IMR-90 (cell line): ENCODE measurements around the gene CYB561D2. TPM values are rescaled to one million over a fixed set of nuclear protein-coding genes. Genes with fewer than 3 reads are reported as not detected.

Experiments used
- ATAC-seq: fragments of 200-7000 bp; cut with Tn5 transposase; 2 replicates; pipeline ENCODE4 v1.9.1; 2020; ENCODE audit warnings: low read depth, mild to moderate bottlenecking, moderate library complexity
- BruUV-seq: library from RNA; stranded (reverse); fragments of 400-500 nt; replicated peaks from 2 replicates; lab custom pipeline; 2021; lab: Mats Ljungman, UMichigan
- CTCF ChIA-PET: fragments of 300-600 bp; formaldehyde crosslinking; extraction: SDS; loops from one replicate; lab custom pipeline; 2021; ENCODE audit warnings: antibody characterized with exemption; lab: Yijun Ruan, JAX
- POLR2A ChIA-PET: fragments of 300-600 bp; sonication (Branson Sonifier 250); formaldehyde crosslinking; loops from one replicate; lab custom pipeline; 2022; ENCODE audit warnings: antibody characterized with exemption; ENCODE audit not compliant: unreplicated experiment; lab: Charles Lee
- DNase-seq: peaks from one replicate; pipeline ENCODE4 v3.0.0; 2013
- H2AFZ ChIP-seq: replicated peaks from 2 replicates; pipeline ENCODE3; 2013; ENCODE audit warnings: low read length, mild to moderate bottlenecking; ENCODE audit not compliant: poor library complexity
- H2AK5ac ChIP-seq: 2 replicates; pipeline ENCODE4 v1.6.1; 2013; ENCODE audit warnings: low read depth, low read length, inconsistent platforms
- H2AK9ac ChIP-seq: replicated peaks from 2 replicates; pipeline ENCODE3; 2013; ENCODE audit warnings: mild to moderate bottlenecking, low read depth, low read length, moderate library complexity; ENCODE audit not compliant: poor library complexity
- H2BK120ac ChIP-seq: 2 replicates; pipeline ENCODE4 v1.6.1; 2013; ENCODE audit warnings: low read depth, low read length, inconsistent platforms
- H2BK15ac ChIP-seq: 3 replicates; pipeline ENCODE4 v1.6.1; 2013; ENCODE audit warnings: low read depth, low read length, inconsistent platforms
- H2BK20ac ChIP-seq: 2 replicates; pipeline ENCODE4 v1.6.1; 2013; ENCODE audit warnings: low read depth, mild to moderate bottlenecking, inconsistent platforms, low read length, moderate library complexity
- H2BK5ac ChIP-seq: 2 replicates; pipeline ENCODE4 v1.6.1; 2013; ENCODE audit warnings: mild to moderate bottlenecking, low read depth, low read length, inconsistent platforms; ENCODE audit not compliant: poor library complexity, severe bottlenecking
- H3K14ac ChIP-seq: replicated peaks from 2 replicates; pipeline ENCODE4 v1.6.1; 2013; ENCODE audit warnings: low read depth, low read length, inconsistent platforms
- H3K18ac ChIP-seq: 2 replicates; pipeline ENCODE4 v1.6.1; 2013; ENCODE audit warnings: low read depth, low read length, control low read depth
- H3K23ac ChIP-seq: 2 replicates; pipeline ENCODE4 v1.6.1; 2013; ENCODE audit warnings: low read depth, low read length, inconsistent platforms
- H3K27ac ChIP-seq: 2 replicates; pipeline ENCODE4 v1.5.1; 2013; ENCODE audit warnings: mild to moderate bottlenecking, control low read depth, low read length; ENCODE audit not compliant: insufficient read depth
- H3K27me3 ChIP-seq: 2 replicates; pipeline ENCODE4 v1.6.1; 2013; ENCODE audit warnings: low read length; ENCODE audit not compliant: control insufficient read depth, insufficient read depth
- H3K36me3 ChIP-seq: 2 replicates; pipeline ENCODE4 v1.6.1; 2013; ENCODE audit warnings: low read length, mixed read lengths; ENCODE audit not compliant: control insufficient read depth, insufficient read depth
- H3K4ac ChIP-seq: 2 replicates; pipeline ENCODE4 v1.6.1; 2013; ENCODE audit warnings: low read depth, low read length, inconsistent platforms
- H3K4me1 ChIP-seq: 2 replicates; pipeline ENCODE4 v1.6.1; 2013; ENCODE audit warnings: low read length, mixed read lengths; ENCODE audit not compliant: control insufficient read depth, insufficient read depth
- H3K4me2 ChIP-seq: 2 replicates; pipeline ENCODE4 v1.6.1; 2013; ENCODE audit warnings: low read depth, mild to moderate bottlenecking, control low read depth, low read length, moderate library complexity
- H3K4me3 ChIP-seq: 2 replicates; pipeline ENCODE4 v1.5.1; 2013; ENCODE audit warnings: low read depth, mild to moderate bottlenecking, control low read depth, low read length, moderate library complexity; ENCODE audit not compliant: insufficient read depth
- H3K56ac ChIP-seq: 2 replicates; pipeline ENCODE4 v1.6.1; 2013; ENCODE audit warnings: low read length, inconsistent platforms; ENCODE audit not compliant: insufficient read depth; ENCODE audit errors: extremely low read depth
- H3K79me1 ChIP-seq, 2 experiments: 2 replicates each; pipeline ENCODE4 v1.6.1; 2013; ENCODE audit warnings: low read length in 2 of 2, inconsistent platforms in 1 of 2, low read depth in 1 of 2
- H3K9ac ChIP-seq: 2 replicates; pipeline ENCODE4 v1.6.1; 2013; ENCODE audit warnings: low read depth, low read length, control low read depth
- H3K9me1 ChIP-seq: 2 replicates; pipeline ENCODE4 v1.6.1; 2013; ENCODE audit warnings: low read length, inconsistent platforms; ENCODE audit not compliant: insufficient read depth
- H3K9me3 ChIP-seq: 2 replicates; pipeline ENCODE4 v1.6.1; 2013; ENCODE audit warnings: low read length; ENCODE audit not compliant: control insufficient read depth, insufficient read depth
- H4K20me1 ChIP-seq: 2 replicates; pipeline ENCODE4 v1.6.1; 2013; ENCODE audit warnings: low read length, inconsistent platforms; ENCODE audit not compliant: insufficient read depth
- H4K5ac ChIP-seq: 2 replicates; pipeline ENCODE4 v1.6.1; 2013; ENCODE audit warnings: mild to moderate bottlenecking, low read depth, low read length, control low read depth
- H4K8ac ChIP-seq, 2 experiments: 2 replicates each; pipeline ENCODE4 v1.6.1; 2013; ENCODE audit warnings: low read depth in 2 of 2, low read length in 2 of 2, control low read depth in 1 of 2, inconsistent platforms in 1 of 2
- H4K91ac ChIP-seq: 2 replicates; pipeline ENCODE4 v1.6.1; 2013; ENCODE audit warnings: low read depth, low read length, inconsistent platforms; ENCODE audit not compliant: insufficient read depth
- BHLHE40 ChIP-seq: fragments of 150-350 bp; IDR thresholded peaks from 2 replicates; pipeline ENCODE4 v1.6.1; 2016; ENCODE audit warnings: mild to moderate bottlenecking, low read depth, low read length
- CEBPB ChIP-seq: IDR thresholded peaks from 2 replicates; pipeline ENCODE4 v1.6.1; 2012; ENCODE audit warnings: low read depth, low read length, improper control_type of control experiment
- CTCF ChIP-seq: conservative IDR thresholded peaks from 2 replicates; pipeline ENCODE4 v1.5.1; 2012; ENCODE audit warnings: mild to moderate bottlenecking, low read depth, low read length, improper control_type of control experiment
- ELK1 ChIP-seq: fragments of 150-350 bp; IDR thresholded peaks from 2 replicates; pipeline ENCODE4 v1.6.1; 2016; ENCODE audit warnings: low read depth, mild to moderate bottlenecking, low read length, moderate library complexity, borderline replicate concordance
- FOS ChIP-seq: fragments of 150-350 bp; IDR thresholded peaks from 2 replicates; pipeline ENCODE4 v1.6.1; 2016; ENCODE audit warnings: low read depth, low read length
- MAFK ChIP-seq: IDR thresholded peaks from 2 replicates; pipeline ENCODE4 v1.6.1; 2012; ENCODE audit warnings: low read depth, low read length, improper control_type of control experiment
- MAZ ChIP-seq: IDR thresholded peaks from 2 replicates; pipeline ENCODE4 v1.6.1; 2012; ENCODE audit warnings: low read depth, mild to moderate bottlenecking, low read length, improper control_type of control experiment, moderate library complexity, borderline replicate concordance
- MXI1 ChIP-seq: IDR thresholded peaks from 2 replicates; pipeline ENCODE4 v1.6.1; 2012; ENCODE audit warnings: low read depth, mild to moderate bottlenecking, low read length, moderate library complexity, borderline replicate concordance
- NFE2L2 ChIP-seq: fragments of 150-350 bp; IDR thresholded peaks from 2 replicates; pipeline ENCODE4 v1.6.1; 2016; ENCODE audit warnings: low read depth, mild to moderate bottlenecking, low read length
- POLR2A ChIP-seq: IDR thresholded peaks from 2 replicates; pipeline ENCODE4 v1.6.1; 2012; ENCODE audit warnings: mild to moderate bottlenecking, low read depth, low read length
- RAD21 ChIP-seq: IDR thresholded peaks from 2 replicates; pipeline ENCODE4 v1.6.1; 2012; ENCODE audit warnings: low read length, improper control_type of control experiment
- RCOR1 ChIP-seq: IDR thresholded peaks from 2 replicates; pipeline ENCODE4 v1.6.1; 2012; ENCODE audit warnings: mild to moderate bottlenecking, low read length, improper control_type of control experiment; ENCODE audit not compliant: insufficient replicate concordance
- RFX5 ChIP-seq: IDR thresholded peaks from 2 replicates; pipeline ENCODE4 v1.8.0; 2012; ENCODE audit warnings: low read depth, mild to moderate bottlenecking, low read length, moderate library complexity
- USF2 ChIP-seq: fragments of 150-350 bp; IDR thresholded peaks from 2 replicates; pipeline ENCODE4 v1.6.1; 2017; ENCODE audit warnings: mild to moderate bottlenecking, antibody characterized with exemption, low read length, low read depth
- WGBS, 2 experiments: methylation state at CpG; one replicate each; pipeline versions ENCODE4 v1.1.5 to v1.1.7; 2013; ENCODE audit warnings: missing lambda C conversion rate in 2 of 2; ENCODE audit not compliant: insufficient read length in 1 of 2; ENCODE audit errors: extremely low coverage in 2 of 2; 5-methylcytosine and 5-hydroxymethylcytosine counted together
- dilution Hi-C: fragments of 300-500 bp; cut with HindIII; formaldehyde crosslinking; loops from one replicate; pipeline ENCODE4 v1.14.3; 2018; ENCODE audit warnings: low sequenced_read_pairs; ENCODE audit not compliant: unreplicated experiment
- in situ Hi-C: fragments of 300-500 bp; cut with MboI; formaldehyde crosslinking; loops from 3 replicates; pipeline ENCODE4 v1.14.3; 2019; ENCODE audit warnings: low sequenced_read_pairs, inconsistent platforms, mixed read lengths
- intact Hi-C: fragments of 100-400 bp; cut with micrococcal nuclease; formaldehyde crosslinking; loops from 2 replicates; pipeline ENCODE4 v1.10.0; 2022
- polyA plus RNA-seq, 3 experiments: library from polyadenylated mRNA; depleted of rRNA; stranded (reverse); fragments of >200 nt; gene quantifications; 2 replicates each; pipeline ENCODE4 v1.2.3, GENCODE V29; 2012; ENCODE audit warnings: low replicate concordance in 1 of 3
- total RNA-seq: library from RNA; depleted of rRNA; stranded (reverse); fragments of >200 nt; gene quantifications from 2 replicates; pipeline ENCODE4 v1.2.3, GENCODE V29; 2012

Gene CYB561D2
- total and polyA plus RNA-seq, 2 of the 4 experiments (the other 2 are of a cell fraction), result 29.2 to 31.7 TPM

GRCh38 chr3:50369012-50369670 is 18.5 kb downstream of the CYB561D2 start:
- H3K9me1 ChIP-seq, result 0 out of 2 replicates have a peak, but pooled peaks cover 3% of the 10 kb centered on the region
- intact Hi-C loops (no loop called here), in situ Hi-C loops (no loop called here), dilution Hi-C loops (no loop called here)
- no peak overlapping the region for H2AFZ ChIP-seq
- H4K20me1 ChIP-seq, result no peaks in the 10 kb centered on the region
- peaks cover 3% of the 10 kb centered on the region; the same call in 1 of the 2 replicates for H3K4me1 ChIP-seq
- H3K36me3 ChIP-seq, result no peaks in the 10 kb centered on the region
- WGBS, 2 experiments, result 74% methylated on average over 4 of the region's 9 CpGs; no CpG with 5 or more reads in 1 of the 2 experiments
- H3K23ac ChIP-seq, result no peak overlapping the region
- no peak overlapping the region for H2BK20ac ChIP-seq
- no peak overlapping the region for H2BK15ac ChIP-seq
- no peak overlapping the region for H2BK5ac ChIP-seq
- no peak overlapping the region for H3K27ac ChIP-seq
- no peak overlapping the region for H2AK5ac ChIP-seq
- no peaks in the 10 kb centered on the region for H3K9me3 ChIP-seq
- no peak overlapping the region for H3K9ac ChIP-seq
- H2BK120ac ChIP-seq, result no peak overlapping the region
- no peaks in the 10 kb centered on the region for H3K79me1 ChIP-seq
- no peak overlapping the region for H4K8ac ChIP-seq
- H3K56ac ChIP-seq, result no peak overlapping the region
- H3K4me3 ChIP-seq, result no peak overlapping the region
- no TSS peak for BruUV-seq
- ATAC-seq, result no peak
- no peak overlapping the region for H4K5ac ChIP-seq
- H3K4ac ChIP-seq, result no peak overlapping the region
- DNase-seq, result no peak
- no peak for TF ChIP-seq CTCF
- no peak for TF ChIP-seq MXI1
- no peak for TF ChIP-seq RFX5
- TF ChIP-seq MAFK, result no peak
- no peak for TF ChIP-seq MAZ
- TF ChIP-seq NFE2L2, result no peak
- no peak for TF ChIP-seq USF2
- no peak for TF ChIP-seq CEBPB
- no peak for TF ChIP-seq POLR2A
- no peak for TF ChIP-seq RCOR1
- no peak for TF ChIP-seq RAD21
- no peak for TF ChIP-seq BHLHE40
- no peak for TF ChIP-seq ELK1
- no peak for TF ChIP-seq FOS
- ChIA-PET CTCF (no interaction called here), POLR2A (no interaction called here)
- H3K18ac ChIP-seq, result no peak overlapping the region
- peaks cover 62% of the 10 kb centered on the region for H3K27me3 ChIP-seq
- H3K4me2 ChIP-seq, result no peak overlapping the region
- no peak overlapping the region for H3K14ac ChIP-seq
- no peak overlapping the region for H4K91ac ChIP-seq
- H2AK9ac ChIP-seq, result no peak overlapping the region
